H1 (cell line): ENCODE results near the gene CACNA1D. TPM values are rescaled to one million over a fixed set of nuclear protein-coding genes. Genes with fewer than 3 reads are reported as not detected.

Source experiments
- E2F6 ChIP-seq: IDR thresholded peaks from 2 replicates; pipeline ENCODE4 v1.6.1; 2012; ENCODE audit warnings: inconsistent platforms
- HDAC2 ChIP-seq, 2 experiments: fragments of 300-600 bp in 1 of 2; sonication (generic) in 1 of 2; IDR thresholded peaks; 2 replicates each; pipeline ENCODE4 v1.6.1; 2011 to 2012; ENCODE audit warnings: low read depth in 2 of 2, low read length in 2 of 2, mild to moderate bottlenecking in 2 of 2, moderate library complexity in 2 of 2, borderline replicate concordance in 1 of 2, inconsistent platforms in 1 of 2
- TAF1 ChIP-seq: IDR thresholded peaks from 2 replicates; pipeline ENCODE4 v1.6.1; 2011; ENCODE audit warnings: mild to moderate bottlenecking, low read depth, low read length
- polyA plus RNA-seq, 7 experiments: library from polyadenylated mRNA; depleted of rRNA in 3 of 7; stranded (reverse) in 5 of 7; unstranded in 2 of 7; fragments of >200 nt in 5 of 7; fragments of 200-250 nt in 2 of 7; gene quantifications; 1 replicate in 5 of 7; 2 replicates in 1 of 7; 4 replicates in 1 of 7; pipeline versions ENCODE4 v1.2.1 to v1.2.3, GENCODE V29; 2011 to 2013; ENCODE audit warnings: missing spikeins in 2 of 7, mixed read lengths in 2 of 7
- total RNA-seq: library from RNA; stranded (reverse); fragmentation: NEBNext Ultra II Directional; extraction: Animal tissue kit (Norgen Biotek cat#: 25700); gene quantifications from 2 replicates; pipeline ENCODE4 v1.2.1, GENCODE V29; 2021

Gene CACNA1D
- total and polyA plus RNA-seq, 2 of the 8 experiments (the other 6 are each of a cell fraction or from before 2014, with no cell fraction given): 2.0 to 2.9 TPM

- no peak for TF ChIP-seq HDAC2 (IDR thresholded peaks at IDR 0.05; ENCODE audit: borderline replicate concordance in 1 of 2, low read depth in 2 of 2, low read length in 2 of 2)
- TF ChIP-seq E2F6: no peak
- no peak for TF ChIP-seq TAF1
These were observed 9.4 kb upstream of the CACNA1D start (continued) for GRCh38 chr3:53484984-53485383.
